HG03558 (cell line): ENCODE data around the gene RBM26.

Experiments used
- ATAC-seq: cut with Tn5 transposase; IDR thresholded peaks from one replicate; pipeline ENCODE4 v1.9.1; 2021; ENCODE audit warnings: moderate number of reproducible peaks; ENCODE audit not compliant: unreplicated experiment; ENCODE audit errors: extremely low read depth

The RBM26 gene

DNA sequence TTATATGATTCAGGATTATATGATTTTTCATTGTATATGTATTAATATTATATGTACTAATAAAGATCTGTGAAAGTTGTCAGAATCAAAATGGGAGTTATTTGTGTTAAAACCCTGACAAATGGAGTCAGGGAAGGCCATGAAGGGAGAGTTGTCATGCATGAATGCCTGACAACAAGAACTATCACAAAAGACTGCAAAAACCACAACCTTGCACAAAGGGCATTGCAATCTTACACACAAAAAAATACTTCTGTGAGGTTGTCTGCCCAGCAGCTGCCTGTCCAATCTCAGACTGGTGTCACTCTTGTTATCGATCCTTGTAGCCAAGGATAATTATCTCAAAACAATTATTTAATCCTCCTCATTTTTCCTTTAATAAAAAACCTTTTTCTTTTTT lies 21.2 kb upstream of the RBM26 start:
- ATAC-seq, result no peak

DNA sequence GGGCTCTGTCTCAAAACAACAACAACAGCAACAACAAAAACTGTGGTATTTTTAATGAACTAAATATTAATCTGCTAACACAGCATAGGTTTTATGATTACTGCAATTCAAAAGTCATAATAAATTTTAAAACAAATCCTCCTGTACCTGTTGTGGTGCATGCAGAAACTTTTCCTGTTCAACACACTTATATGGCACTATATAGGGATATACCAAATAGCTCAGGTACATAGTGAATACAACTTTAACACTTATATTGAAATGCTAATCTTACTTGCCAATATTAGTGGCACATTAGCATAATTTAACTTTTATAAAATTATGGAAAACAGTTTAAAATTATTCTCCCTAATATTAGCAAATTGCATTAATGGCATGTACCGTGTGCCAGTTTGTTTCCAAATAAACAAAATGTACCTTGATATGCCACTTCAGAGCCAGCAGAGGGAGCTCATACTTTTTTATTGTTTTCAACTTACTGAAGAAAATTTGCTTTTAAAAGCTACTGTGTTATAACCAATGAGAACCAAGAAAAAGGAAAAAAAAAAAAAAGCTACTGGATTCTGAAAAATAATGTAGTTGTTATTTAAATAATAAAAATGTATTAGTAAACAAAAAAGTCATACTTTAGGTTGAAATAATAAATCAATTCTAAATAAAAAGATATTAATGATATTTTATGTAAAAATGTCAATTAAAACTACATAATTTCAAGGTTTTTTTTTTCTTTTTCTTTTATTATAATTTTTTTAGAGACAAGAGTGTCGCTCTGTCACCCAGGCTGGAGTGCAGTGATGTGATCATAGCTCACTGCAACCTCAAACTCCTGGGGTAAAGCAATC lies 18.0 kb upstream of the RBM26 start:
- ATAC-seq, result peak; percentile 69

DNA sequence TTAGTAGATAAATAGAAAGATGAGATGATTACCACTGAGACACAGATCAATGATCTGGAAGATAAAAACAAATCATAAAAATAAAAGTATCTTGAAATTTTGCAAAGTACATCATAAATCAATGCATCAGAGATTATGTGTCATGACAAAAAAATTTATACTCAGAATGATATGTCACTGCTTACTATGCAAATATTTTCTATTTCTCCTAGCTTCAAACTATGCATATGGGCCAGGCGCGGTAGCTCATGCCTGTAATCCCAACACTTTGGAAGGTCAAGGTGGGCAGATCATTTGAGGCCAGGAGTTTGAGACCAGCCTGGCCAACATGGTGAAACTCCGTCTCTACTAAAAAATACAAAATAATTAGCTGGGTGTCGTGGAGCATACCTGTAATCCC lies 17.3 kb upstream of the RBM26 start:
- ATAC-seq, result no peak

DNA sequence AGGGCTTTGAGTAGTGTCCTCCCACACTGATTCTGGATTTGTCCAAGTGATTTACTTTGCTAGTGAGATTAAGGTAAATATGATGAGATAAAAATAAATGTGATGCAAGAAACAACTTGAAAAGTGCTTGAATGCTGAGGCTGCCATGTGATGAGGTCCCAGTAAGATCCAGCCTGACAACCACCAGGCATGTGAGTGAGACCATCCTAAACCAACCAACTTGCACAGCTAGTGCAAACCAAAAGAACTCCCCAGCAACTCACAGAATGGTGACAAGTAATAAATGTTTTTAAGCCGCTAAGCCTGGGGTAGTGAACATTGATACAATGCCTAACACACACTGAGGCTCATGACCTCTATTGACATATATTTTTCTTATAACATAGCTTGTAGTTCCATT lies 13.3 kb upstream of the RBM26 start:
- no peak for ATAC-seq

DNA sequence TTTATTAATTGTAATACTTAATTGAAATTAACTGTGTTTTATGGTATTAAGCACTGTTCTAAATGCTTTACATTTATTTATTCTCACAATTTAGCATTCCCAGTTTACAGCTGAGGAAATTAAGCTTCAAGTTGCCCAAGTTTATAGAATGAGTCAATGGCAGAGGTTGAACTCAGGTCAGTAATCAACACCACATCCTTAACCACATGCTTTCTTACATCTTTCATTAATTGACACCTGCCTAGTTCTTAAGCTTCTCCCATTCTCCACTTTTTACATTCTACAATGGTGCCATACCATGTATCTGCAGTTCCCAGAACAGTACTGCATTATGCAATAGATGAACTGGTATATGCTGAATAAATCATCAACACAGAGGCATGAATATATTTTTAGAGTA lies 11.7 kb upstream of the RBM26 start:
- ATAC-seq, result no peak

DNA sequence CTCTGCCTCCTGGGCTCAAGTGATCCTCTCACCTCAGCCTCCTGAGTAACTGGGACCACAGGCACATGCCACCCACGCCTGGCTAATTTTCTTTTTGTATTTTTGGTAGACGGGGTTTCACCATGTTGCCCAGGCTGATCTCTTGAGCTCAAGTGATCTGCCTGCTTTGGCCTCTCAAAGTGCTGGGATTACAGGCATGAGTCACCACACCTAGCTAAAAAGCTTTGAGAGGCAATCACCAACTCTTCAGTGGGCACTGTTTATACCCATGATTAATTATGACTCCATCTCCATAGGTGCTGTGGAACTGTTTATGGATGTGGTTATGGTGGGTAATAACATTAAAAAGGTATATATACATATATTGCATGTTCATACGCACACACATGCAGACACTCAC lies 7.5 kb upstream of the RBM26 start:
- no peak for ATAC-seq

DNA sequence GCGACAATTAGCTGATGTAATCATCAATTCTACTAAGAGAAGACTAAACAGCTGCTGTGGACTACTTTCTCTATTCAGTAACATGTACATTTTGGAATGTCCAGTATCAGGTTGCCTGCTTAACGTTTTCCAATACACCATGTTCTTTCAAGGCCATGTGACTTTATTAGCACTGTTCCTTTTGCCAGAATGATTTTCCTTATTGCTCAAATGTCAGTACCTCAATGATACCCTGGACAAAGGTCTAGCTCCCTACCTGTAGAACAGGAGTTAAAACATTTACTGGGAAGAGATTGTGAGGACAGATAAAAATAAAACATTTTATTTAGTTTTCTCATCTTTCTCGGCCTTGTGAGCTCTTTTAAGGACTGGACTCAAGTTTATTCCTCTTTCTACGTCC lies 3.8 kb upstream of the RBM26 start:
- no peak for ATAC-seq

DNA sequence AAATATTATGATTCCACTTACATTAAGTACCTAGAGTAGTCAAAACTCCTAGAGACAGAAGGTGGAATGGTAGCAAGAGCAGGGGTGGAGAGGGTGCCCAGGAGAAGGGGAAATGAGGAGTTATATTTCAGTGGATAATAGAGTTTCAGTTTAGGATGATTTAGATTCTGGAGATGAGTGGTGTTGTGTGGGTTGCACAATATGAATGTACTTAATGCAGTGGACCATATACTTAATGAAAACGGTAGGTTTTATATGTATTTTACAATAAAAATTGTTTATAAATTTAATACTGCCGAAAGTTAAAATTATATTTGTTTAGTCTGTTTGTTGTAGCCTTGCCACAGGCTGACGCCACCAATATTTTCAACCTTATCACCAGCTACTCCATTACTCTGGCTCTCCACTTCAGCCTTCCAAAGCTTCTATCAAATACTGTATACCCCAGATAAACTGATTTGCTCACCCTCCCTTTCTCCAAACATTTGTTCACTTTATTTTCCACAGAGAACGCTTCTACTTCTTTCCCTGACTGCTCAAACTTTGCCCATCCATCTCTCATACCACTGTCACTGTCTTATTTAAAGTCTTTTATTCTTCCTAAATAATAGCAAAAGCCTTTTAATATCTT lies 1.4 kb upstream of the RBM26 start:
- no peak for ATAC-seq

DNA sequence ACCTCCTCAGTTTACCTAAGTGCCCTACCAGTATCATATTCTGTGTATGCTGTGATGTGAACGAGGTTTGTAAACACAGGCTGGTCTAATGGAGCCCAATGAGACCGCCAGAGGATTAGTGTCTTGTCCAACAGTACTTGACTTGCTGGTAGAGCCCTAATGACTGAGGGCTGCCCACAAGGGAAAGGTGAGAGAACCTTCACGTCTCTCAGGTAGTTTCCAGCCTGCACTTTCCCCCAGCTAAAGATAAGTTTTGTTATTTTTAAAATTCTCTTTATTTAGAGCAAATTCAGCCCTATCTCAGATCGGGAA lies 498 bp upstream of the RBM26 start:
- ATAC-seq, result peak; percentile 5

DNA sequence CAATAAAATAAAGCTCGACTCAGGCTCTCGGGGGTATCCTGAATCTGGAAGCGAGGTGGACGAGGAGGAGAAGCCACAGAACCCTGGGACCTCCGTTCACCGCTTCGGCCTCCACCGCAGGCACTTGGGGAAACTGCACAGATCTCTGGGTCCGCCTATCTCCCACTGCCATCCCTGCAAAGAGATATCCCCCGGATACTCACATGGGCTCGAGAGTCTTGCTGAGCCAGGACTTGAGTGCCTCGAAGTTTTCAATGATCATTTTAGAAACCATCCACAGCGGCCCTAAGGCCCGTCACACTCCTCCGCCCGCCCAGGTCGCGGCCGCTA lies 589 bp downstream of the RBM26 start:
- peak; percentile 11 for ATAC-seq

DNA sequence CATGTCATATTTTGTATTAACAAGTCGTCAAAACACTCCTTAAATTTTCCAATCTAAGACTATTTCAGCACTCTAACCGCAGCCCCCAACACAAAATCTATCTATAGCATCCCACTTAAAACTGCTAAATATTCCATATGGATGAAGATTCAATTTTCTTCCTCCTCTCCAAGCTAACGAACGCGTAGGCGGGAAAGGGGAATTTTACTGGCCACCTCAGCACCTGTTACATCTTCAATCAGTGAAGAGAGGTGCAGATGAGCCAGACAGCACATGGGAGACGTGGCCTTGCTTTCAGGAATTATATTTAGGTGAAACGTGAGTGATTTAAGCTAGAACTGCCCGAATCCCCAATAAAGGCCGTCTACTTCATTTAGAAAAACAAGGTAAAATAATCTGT lies 1.1 kb downstream of the RBM26 start:
- ATAC-seq, result no peak

DNA sequence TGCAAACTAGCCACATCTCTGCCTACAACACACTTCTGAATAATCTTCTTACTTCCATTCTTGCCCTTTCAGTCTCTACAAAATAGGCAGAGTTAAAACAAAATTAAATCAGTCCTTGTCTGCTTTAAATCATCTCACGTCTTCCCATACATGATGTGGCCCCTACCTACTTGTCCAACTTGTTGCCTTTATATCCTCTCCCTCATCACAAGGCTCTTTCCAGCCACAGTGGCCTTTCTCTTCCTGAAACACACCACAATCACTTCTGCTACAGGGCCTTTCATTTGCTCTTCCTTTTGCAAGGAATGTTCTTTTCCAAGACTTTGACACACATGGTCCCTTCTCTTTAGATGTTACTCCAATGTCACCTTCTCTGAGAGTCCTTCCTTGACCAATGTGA lies 1.7 kb downstream of the RBM26 start:
- no peak for ATAC-seq

DNA sequence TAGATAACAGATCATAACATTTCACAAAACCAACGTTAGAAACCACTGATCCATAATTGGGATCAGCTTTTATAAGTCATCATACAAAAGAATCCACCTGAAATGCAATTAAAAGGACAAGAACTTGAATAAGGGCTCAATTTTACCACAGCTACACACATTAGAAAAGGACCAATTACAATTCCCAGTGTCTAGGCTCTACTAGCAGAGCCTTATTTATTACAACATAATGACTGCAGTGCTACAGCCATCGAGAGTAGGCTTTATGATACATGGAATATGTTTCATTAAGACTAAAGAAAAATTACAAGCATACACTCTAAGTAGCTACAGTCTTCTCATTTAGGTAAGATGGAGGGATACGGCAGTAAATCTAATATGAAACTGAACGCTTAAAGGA lies 2.9 kb downstream of the RBM26 start:
- no peak for ATAC-seq

DNA sequence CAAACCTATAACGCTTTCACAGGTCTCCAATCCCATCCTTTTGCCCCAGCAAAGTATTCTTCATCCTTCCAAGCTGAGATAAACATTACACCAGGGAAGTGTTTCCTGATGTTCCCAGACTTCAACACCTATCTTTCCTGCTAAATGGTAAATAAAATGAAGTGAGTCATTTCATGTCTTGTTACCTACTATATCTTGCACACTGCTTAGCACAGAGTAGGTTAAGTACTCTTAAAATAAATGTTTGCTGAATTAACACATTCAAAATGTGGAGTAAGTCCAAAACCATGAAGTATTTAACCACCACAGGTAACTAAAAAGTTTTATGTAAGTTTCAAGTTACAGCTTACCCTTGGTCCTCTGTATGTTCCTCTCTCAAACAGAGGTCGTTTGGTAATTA lies 3.4 kb downstream of the RBM26 start:
- ATAC-seq, result no peak

DNA sequence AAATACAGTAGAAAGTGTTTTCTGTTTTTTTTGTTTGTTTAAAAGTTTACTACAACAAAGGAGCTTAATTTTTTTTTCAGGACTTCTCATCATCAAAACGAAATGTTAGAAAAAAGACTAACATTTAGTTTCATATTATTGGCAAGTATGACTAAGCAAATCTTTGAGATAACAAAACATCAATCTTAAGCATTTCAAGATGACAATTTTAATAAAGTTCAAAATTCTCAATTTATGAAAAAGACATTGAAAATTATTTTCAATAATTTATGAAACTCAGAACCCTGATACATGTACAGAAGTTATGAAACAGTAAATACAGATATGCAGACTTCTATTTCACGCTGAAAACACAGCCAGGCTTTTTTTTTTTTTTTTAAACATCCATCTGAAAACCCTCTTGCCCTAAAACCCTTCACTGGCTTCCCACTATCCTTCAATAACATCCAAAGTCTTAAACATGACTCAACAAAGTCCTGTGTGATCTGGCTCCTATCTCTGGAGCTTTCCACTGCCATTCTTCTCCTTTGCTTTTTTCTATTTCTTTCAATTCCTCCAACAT lies 3.9 kb downstream of the RBM26 start:
- no peak for ATAC-seq

DNA sequence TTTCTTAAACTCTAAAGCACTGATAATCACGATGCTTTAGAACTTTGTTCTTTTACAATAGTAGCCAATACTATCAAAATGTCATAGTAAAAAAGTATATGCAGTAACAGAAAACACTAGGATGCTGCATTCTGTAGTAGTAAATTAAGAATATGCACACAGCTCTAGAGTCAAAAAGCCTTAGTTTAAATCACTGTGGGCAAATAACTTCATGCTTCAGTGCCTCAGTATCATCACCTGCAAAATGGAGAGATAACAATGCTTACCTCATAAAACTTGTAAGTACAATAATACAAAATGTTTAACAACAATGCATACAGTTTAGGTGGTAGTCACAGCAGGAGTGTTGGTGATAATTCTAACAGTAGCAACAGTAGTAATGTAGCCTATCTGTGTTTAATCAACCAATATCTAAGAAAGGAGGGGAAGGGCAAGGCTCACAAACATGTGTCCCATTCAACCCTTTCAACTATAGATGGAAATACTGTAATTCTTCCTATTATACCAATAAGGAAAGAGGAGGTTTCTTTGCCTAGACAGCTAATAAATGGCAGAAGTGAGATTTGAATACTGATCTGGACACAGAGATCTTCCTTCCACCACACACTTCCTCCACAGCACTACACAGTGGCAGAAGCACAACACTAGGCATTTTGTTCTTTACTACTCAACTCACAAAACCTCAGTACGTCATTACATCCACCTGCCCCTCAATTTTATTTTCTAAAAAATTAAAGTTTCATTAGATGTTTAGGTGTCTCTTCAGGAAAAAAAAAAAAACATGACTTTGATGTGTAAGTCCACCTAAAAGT lies 4.6 kb downstream of the RBM26 start:
- peak; percentile 41 for ATAC-seq

DNA sequence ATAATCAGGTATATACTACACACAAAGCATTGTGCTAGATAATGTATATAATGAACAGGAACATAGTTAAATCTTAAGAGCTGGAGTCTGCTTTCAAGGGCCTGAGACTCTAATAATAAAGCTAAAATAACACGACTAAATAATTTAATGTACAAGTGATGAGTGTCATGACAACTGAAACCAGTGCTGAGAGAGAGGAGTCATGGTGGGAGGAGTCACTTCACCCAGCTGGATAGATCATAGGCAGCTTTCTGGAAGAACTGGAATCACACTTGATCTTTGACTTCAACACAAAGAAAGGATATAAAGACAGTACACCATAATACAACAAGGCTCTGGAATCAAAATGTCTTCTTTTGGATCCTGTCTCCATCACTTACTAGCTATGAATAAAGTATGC lies 7.1 kb downstream of the RBM26 start:
- no peak for ATAC-seq

DNA sequence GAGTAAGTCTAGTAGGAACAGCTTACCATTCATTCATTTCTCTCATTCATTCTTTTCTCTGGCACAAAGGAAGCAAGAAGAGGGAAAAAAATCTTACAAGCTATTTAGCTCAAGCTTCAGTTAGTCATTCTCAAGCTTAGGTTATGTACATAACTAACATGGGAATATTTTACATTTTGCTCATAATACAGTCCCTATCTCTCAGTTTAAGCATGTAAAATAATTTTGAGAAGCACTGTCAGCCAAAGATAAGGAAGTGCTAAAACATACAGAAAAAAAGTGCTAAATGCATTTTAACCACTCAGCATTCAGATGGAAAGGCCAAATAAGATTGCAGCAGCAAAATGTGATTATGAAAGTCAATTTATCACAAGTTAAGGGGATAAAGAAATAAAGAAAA lies 7.9 kb downstream of the RBM26 start:
- ATAC-seq, result no peak

DNA sequence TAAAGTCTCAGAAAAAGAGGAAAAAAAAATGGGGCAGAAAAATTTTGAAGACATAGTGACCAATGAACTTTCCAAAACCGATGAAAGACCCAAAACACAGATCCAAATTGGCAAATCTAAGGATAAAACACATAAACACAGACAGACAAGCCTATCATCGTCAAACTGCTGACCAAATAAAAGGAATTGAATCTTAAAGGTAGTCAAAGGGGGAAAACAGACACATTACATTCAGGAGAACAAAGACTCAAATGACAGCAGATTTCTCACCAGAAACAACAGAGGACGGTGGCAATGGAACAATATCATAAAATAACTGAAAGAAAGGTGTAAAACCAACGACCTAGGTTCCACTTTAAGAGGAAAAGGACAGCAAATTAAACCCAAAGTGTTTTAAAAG lies 10.2 kb downstream of the RBM26 start:
- no peak for ATAC-seq

DNA sequence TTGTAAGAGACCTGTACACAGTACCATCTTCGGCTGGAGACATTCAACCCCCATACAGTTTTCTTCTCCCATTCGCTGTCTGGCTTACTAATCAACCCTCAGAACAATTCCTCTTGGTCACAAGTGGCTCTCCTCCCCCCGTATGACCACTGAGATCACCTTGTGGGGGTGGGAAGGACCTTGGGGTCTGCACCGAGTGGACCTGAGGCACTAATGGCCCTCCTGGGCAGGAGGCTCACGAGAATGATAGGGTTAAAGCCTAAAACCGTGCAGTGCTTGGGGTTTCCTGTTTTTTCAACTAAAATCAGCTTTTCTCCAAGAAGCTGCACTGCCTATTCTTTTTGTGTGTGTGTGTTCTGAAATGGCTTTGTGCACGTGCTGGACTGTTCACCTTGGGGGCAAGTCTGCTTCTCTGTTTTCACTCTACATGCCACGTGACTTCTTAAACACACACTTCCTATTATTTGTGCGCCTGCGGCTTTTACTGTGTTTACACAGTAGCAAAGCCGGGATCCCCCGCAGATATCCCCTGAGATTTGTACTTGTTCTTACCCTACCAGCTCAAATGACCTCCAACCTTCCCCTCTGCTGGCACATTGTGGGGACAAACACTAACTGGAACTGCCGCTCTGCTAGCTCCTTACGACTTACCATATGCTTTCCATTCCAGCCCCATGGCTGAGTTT lies 12.3 kb downstream of the RBM26 start:
- ATAC-seq, result peak; percentile 60
